ENCODE data around the gene RAB30. TPM values are rescaled to one million over a fixed set of nuclear protein-coding genes. Genes with fewer than 3 reads are reported as not detected.
"Not testable (repeated sequence)": the region's sequence is repeated elsewhere in the genome, so short reads cannot be mapped to it uniquely, and the experiment has no call there.

RAB30 gene
- total RNA-seq, 1 donor from 2014 or later, result 29.1 TPM

DNA sequence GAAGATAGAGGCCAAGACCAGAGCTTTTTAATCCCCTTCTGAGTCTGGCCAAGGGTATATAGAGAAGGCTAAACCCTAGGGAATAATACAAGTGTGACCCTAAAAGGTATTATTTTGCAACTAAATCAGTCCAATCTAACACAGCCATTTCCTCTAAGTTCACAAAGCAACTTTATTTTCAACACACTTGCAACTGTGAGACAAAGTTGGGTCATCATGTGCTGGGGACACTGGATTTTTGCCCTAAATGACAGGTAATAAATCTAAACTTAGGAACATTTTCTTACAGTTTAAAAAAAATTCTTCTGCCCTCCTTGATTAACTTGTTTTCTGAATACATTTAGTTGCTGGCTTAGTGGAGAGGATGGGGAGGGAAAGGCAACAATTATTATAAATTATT lies 91.9 kb downstream of the RAB30 start:
- Mint-ChIP-seq H3K27ac (peak overlapping the region; percentile 34), H3K27me3 (ENCODE audit: low read depth) (no peaks in the 10 kb centered on the region), H3K9me3 (no peaks in the 10 kb centered on the region), H3K4me3 (ENCODE audit: low read depth) (no peak overlapping the region), H3K4me1 (ENCODE audit: low read depth) (peaks cover 44% of the 10 kb centered on the region), H3K36me3 (ENCODE audit: low read depth) (peaks cover 54% of the 10 kb centered on the region)
- intact Hi-C loops (cut with micrococcal nuclease), result loop anchor here (1.0 to 2.0 kb wide), 5 partner anchors 47 to 177 kb away; partner anchors contain the start of genes DDIAS, PCF11 and PRCP
- no peak for DNase-seq (ENCODE audit: low spot score)

DNA sequence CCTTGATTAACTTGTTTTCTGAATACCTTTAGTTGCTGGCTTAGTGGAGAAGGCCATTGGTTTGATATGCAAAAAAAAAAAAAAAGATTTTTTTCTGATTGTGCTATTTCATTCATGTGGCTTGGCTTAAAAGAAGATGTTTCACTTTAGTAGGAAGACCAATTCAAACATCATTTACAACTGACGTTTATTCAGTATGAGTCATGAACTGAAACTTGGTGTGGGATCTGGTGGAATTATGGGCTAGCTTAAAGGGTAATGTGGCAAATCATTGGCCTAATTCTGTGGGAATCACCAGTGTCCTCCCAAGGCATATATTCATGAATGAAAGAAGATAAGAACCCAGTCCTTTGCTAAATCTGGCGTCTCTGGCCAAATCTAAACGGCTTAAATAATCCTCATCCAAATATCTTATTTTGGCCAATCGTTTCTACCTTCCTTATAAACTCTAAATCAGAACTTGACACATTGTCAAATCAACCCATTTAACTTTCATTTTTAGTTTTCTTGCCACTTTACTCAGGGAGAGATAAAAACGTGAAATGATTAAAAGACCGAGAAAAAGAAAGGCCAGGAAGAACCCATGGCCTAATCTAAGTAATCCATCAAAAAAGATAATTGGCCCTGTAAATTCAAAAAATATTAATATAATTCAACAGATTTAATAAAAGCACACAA lies 93.1 kb downstream of the RAB30 start:
- no peak for DNase-seq (ENCODE audit: low spot score)
- H3K36me3 Mint-ChIP-seq (ENCODE audit: low read depth), result peaks cover 45% of the 10 kb centered on the region
- peak overlapping the region; percentile 9 for H3K4me3 Mint-ChIP-seq (ENCODE audit: low read depth)
- H3K4me1 Mint-ChIP-seq (ENCODE audit: low read depth), result peaks cover 42% of the 10 kb centered on the region
- no peaks in the 10 kb centered on the region for H3K9me3 Mint-ChIP-seq
- intact Hi-C loops (cut with micrococcal nuclease), result loop anchor here (1.0 to 2.0 kb wide), 6 partner anchors 17 to 93 kb away; partner anchors contain the start of gene RAB30
- H3K27ac Mint-ChIP-seq, result peak overlapping the region; percentile 73
- H3K27me3 Mint-ChIP-seq (ENCODE audit: low read depth), result no peaks in the 10 kb centered on the region

DNA sequence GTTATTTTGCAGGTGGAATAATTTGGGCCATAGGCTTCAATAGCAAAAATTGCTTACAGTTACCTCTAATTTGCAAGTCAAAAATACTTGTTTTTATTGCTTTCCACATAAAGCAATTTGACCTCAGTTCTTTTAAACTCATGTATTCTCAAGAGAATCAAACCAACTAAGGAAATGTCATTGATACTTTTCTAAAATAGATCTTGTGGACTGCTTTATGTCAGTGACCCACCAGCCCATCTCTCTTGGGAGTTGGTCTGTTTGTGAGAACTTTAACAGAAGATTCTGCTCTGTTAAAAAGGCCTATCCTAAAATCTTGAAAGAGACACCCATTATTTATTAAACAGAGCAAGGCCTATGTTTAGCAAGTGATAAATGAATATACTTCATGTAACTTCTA lies 94.9 kb downstream of the RAB30 start:
- no peaks in the 10 kb centered on the region for H3K9me3 Mint-ChIP-seq
- intact Hi-C loops (cut with micrococcal nuclease), result no loop called here
- peaks cover 39% of the 10 kb centered on the region for H3K36me3 Mint-ChIP-seq (ENCODE audit: low read depth)
- no peak overlapping the region for H3K27ac Mint-ChIP-seq
- H3K27me3 Mint-ChIP-seq (ENCODE audit: low read depth), result no peaks in the 10 kb centered on the region
- DNase-seq (ENCODE audit: low spot score), result no peak
- peaks cover 51% of the 10 kb centered on the region for H3K4me1 Mint-ChIP-seq (ENCODE audit: low read depth)
- H3K4me3 Mint-ChIP-seq (ENCODE audit: low read depth), result no peak overlapping the region

DNA sequence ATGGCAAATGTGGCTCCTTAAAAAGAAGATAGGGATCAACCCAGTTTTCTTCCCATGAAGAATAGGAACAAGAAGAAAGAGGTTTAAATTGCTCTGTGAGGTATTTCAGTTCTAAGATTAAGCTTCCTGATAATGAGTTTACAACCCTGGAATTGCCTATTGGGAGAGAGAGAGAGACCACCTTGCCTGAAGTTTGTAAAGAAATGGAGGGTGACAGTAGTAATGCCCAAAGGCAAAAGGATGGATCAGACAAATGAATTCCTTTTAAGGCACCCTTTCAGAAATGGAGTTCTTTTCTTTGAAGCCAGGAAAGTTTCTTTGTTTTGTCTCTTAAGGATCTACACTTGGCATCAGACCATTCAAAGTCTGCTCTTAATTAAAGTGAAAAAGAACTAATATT lies 95.8 kb downstream of the RAB30 start:
- Mint-ChIP-seq H3K4me3 (ENCODE audit: low read depth) (no peak overlapping the region), H3K27me3 (ENCODE audit: low read depth) (no peaks in the 10 kb centered on the region), H3K9me3 (no peaks in the 10 kb centered on the region), H3K27ac (no peak overlapping the region), H3K4me1 (ENCODE audit: low read depth) (peaks cover 54% of the 10 kb centered on the region), H3K36me3 (ENCODE audit: low read depth) (peaks cover 30% of the 10 kb centered on the region)
- intact Hi-C loops (cut with micrococcal nuclease), result no loop called here
- DNase-seq (ENCODE audit: low spot score), result no peak

DNA sequence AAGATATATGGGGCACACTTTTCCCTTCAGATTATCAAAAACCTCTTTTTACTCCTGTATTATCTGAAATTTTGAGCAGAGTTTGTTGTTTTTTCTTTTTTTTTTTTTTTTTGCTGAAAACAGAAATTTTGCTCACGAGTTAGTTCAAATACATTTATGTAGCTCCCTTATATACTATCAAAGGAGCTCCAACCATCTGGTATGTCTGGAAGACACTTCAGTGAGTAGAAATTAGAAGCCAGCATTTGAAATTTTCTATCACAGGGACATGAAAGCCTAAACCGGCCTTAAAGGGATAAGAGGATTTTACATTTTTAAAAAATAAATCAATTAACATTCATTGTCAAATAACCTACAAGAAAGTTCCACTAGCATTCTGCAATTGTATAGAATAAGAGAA lies 96.8 kb downstream of the RAB30 start:
- Mint-ChIP-seq H3K4me1 (ENCODE audit: low read depth) (peaks cover 45% of the 10 kb centered on the region), H3K27ac (no peak overlapping the region), H3K9me3 (no peaks in the 10 kb centered on the region), H3K36me3 (ENCODE audit: low read depth) (peaks cover 23% of the 10 kb centered on the region), H3K27me3 (ENCODE audit: low read depth) (no peaks in the 10 kb centered on the region), H3K4me3 (ENCODE audit: low read depth) (no peak overlapping the region)
- DNase-seq (ENCODE audit: low spot score), result no peak
- intact Hi-C loops (cut with micrococcal nuclease), result no loop called here

DNA sequence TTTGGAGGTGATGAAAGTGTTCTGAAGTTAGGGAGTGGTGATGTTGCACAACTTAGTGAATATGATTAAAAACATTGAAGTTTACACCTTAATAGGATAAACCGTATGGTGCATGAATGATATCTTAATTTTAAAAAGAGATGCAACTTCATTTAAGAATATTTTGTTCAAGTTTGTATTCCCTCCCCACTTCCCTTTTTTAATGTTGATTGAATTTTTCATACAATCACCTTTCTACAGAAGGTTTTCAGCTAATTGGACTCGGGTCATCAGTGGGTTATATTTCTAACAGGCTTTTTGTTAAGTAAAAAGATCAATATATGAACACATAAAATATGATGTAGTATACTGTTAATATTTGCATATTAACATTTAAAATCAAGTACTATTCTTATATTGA lies 97.6 kb downstream of the RAB30 start:
- intact Hi-C loops (cut with micrococcal nuclease), result no loop called here
- no peak for DNase-seq (ENCODE audit: low spot score)
- Mint-ChIP-seq H3K4me3 (ENCODE audit: low read depth) (no peak overlapping the region), H3K27ac (no peak overlapping the region), H3K27me3 (ENCODE audit: low read depth) (no peaks in the 10 kb centered on the region), H3K36me3 (ENCODE audit: low read depth) (peaks cover 18% of the 10 kb centered on the region), H3K9me3 (no peaks in the 10 kb centered on the region), H3K4me1 (ENCODE audit: low read depth) (peaks cover 38% of the 10 kb centered on the region)

DNA sequence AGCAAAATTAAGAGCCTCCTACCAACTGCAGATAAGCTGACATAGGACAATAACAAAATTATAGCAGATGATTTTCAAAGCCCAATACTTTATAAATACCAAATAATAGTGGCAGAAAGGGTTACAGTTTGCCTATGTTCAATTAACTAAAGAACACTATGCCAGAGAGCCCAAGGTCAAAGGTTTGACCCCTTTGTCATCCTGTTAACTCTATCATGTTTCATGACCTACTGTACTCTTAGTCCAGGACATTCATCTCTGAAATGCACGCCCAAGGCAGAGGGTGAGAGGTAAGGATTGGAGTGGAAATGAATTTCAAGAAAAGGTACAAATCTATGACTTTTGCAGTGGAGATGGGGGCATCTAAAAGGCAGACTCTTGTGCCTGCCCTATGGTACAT lies 99.6 kb downstream of the RAB30 start:
- intact Hi-C loops (cut with micrococcal nuclease), result no loop called here
- Mint-ChIP-seq H3K4me1 (ENCODE audit: low read depth) (peaks cover 20% of the 10 kb centered on the region), H3K27ac (no peak overlapping the region), H3K9me3 (no peaks in the 10 kb centered on the region), H3K36me3 (ENCODE audit: low read depth) (peaks cover 4% of the 10 kb centered on the region), H3K4me3 (ENCODE audit: low read depth) (no peak overlapping the region), H3K27me3 (ENCODE audit: low read depth) (no peaks in the 10 kb centered on the region)
- DNase-seq (ENCODE audit: low spot score), result no peak

DNA sequence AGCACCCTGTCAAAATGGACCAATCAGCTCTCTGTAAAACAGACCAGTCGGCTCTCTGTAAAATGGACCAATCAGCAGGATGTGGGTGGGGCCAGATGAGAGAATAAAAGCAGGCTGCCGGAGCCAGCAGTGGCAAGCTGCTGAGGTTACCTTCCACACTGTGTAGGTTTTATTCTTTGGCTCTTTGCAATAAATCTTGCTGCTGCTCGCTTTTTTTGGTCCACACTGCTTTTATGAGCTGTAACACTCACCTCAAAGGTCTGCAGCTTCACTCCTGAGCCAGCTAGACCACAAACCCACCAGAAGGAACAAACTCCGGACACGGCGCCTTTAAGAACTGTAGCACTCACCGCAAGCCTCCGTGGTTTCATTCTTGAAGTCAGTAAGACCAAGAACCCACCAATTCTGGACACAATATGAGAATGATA lies 100.2 kb downstream of the RAB30 start:
- H3K36me3 Mint-ChIP-seq (ENCODE audit: low read depth); H3K27me3 Mint-ChIP-seq (ENCODE audit: low read depth); intact Hi-C loops (cut with micrococcal nuclease); H3K9me3 Mint-ChIP-seq: not testable (repeated sequence)
- Mint-ChIP-seq H3K4me3 (ENCODE audit: low read depth) (peak overlapping the region; percentile 62), H3K27ac (peak overlapping the region; percentile 33), H3K4me1 (ENCODE audit: low read depth) (peaks cover 22% of the 10 kb centered on the region)
- DNase-seq (ENCODE audit: low spot score), result peak; percentile 30

DNA sequence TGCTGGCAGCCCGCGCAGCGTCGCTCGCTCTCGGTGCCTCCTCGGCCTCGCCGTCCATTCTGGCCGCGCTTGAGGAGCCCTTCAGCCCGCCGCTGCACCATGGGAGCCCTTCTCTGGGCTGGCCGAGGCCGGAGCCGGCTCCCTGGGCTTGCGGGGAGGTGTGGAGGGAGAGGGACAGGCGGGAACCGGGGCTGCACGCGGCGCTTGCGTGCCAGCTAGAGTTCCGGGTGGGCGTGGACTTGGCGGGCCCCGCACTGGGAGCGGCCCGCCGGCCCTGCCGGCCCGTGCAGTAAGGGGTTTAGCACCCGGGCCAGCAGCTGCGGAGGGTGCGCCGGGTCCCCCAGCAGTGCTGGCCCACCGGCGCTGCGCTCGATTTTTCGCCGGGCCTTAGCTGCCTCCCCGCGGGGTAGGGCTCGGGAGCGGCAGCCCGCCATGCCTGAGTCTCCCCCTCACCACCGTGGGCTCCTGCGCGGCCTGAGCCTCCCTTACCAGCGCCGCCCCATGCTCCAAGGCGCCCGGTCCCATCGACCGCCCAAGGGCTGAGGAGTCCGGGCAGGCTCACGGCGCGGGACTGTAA lies 101.1 kb downstream of the RAB30 start:
- DNase-seq (ENCODE audit: low spot score); H3K36me3 Mint-ChIP-seq (ENCODE audit: low read depth); H3K4me3 Mint-ChIP-seq (ENCODE audit: low read depth); H3K27me3 Mint-ChIP-seq (ENCODE audit: low read depth); intact Hi-C loops (cut with micrococcal nuclease); H3K9me3 Mint-ChIP-seq; H3K27ac Mint-ChIP-seq: not testable (repeated sequence)
- peaks cover 23% of the 10 kb centered on the region for H3K4me1 Mint-ChIP-seq (ENCODE audit: low read depth)

DNA sequence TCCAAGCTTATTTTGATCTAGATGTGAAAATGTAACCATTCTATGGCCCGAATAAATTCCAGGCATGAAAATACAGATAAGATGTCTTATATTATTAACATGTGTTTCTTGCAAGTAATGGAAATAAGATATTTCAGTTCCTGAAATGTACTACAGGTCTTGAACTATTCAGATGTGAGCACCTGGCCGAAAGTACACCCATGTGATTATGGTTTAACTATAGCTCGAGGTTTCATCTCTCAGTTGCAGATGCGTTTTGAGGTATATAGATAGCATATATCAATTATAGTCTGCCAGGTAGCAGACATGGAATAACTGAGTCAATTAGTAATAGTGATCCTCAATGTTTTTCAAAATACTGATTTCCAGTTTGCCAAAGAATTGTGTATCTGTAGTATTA lies 101.9 kb downstream of the RAB30 start:
- H3K9me3 Mint-ChIP-seq, result no peaks in the 10 kb centered on the region
- peaks cover 22% of the 10 kb centered on the region for H3K4me1 Mint-ChIP-seq (ENCODE audit: low read depth)
- peaks cover 6% of the 10 kb centered on the region for H3K27me3 Mint-ChIP-seq (ENCODE audit: low read depth)
- no peak overlapping the region for H3K4me3 Mint-ChIP-seq (ENCODE audit: low read depth)
- H3K27ac Mint-ChIP-seq, result no peak overlapping the region
- no peaks in the 10 kb centered on the region for H3K36me3 Mint-ChIP-seq (ENCODE audit: low read depth)
- intact Hi-C loops (cut with micrococcal nuclease), result loop anchor here (1.0 kb wide), 1 partner anchor 10 kb away; no protein-coding TSS in a partner anchor
- DNase-seq (ENCODE audit: low spot score), result no peak

DNA sequence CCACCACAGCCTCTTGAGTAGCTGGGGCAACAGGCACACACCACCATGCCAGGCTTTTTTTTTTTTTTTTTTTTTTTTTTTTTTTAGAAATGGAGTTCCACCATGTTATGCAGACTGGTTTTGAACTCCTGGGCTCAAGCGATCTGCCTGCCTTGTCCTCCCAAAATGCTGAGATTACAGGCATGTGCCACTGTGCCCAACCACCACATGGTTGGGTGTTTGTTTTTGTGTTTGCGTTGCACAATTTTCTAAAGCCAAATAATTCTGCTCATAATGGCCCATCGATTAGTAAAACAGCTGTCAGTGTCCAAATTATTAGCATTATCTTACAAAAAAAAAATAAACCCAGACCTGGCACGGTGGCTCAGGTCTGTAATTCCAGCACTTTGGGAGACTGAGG lies 104.3 kb downstream of the RAB30 start:
- Mint-ChIP-seq H3K4me1 (ENCODE audit: low read depth) (peaks cover 22% of the 10 kb centered on the region), H3K4me3 (ENCODE audit: low read depth) (no peak overlapping the region), H3K27ac (no peak overlapping the region), H3K27me3 (ENCODE audit: low read depth) (peaks cover 10% of the 10 kb centered on the region), H3K36me3 (ENCODE audit: low read depth) (peaks cover 3% of the 10 kb centered on the region), H3K9me3 (peaks cover 6% of the 10 kb centered on the region)
- intact Hi-C loops (cut with micrococcal nuclease), result no loop called here
- no peak for DNase-seq (ENCODE audit: low spot score)

DNA sequence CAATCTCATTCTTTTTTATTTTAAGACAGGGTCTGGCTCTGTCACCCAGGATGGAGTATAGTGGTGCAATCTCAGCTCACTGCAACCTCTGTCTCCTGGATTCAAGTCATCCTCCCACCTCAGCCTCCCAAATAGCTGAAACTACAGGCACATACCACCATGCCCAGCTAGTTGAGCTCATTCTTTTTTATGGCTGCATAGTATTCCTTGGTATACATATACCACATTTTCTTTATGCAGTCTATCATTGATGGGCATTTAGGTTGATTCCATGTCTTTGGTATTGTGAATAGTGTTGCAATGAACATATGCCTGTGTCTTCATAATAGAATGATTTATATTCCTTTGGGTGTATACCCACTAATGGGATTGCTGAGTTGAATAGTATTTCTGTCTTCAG lies 109.7 kb downstream of the RAB30 start:
- DNase-seq (ENCODE audit: low spot score); H3K4me3 Mint-ChIP-seq (ENCODE audit: low read depth); H3K36me3 Mint-ChIP-seq (ENCODE audit: low read depth); intact Hi-C loops (cut with micrococcal nuclease); H3K27ac Mint-ChIP-seq: not testable (repeated sequence)
- H3K9me3 Mint-ChIP-seq, result peaks cover 13% of the 10 kb centered on the region
- peaks cover 10% of the 10 kb centered on the region for H3K27me3 Mint-ChIP-seq (ENCODE audit: low read depth)
- H3K4me1 Mint-ChIP-seq (ENCODE audit: low read depth), result peaks cover 44% of the 10 kb centered on the region

DNA sequence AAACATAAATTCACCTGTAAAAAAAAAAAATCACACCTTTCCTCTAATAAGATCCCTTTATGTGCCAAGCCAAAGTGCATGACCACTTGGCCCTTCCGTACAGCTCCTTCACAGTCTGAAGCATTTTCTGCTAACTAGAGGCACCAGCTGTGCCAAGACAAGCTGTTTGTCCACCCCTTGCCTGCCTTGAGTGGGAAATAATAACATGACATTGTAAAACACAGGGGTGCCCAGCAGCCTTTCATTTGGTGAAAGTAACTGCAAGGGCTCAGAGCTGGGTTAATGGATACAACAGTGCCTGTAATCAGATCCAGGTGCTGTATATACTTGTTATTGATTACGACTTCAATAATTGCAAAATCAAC lies 110.9 kb downstream of the RAB30 start:
- DNase-seq (ENCODE audit: low spot score), result no peak
- H3K9me3 Mint-ChIP-seq, result peaks cover 20% of the 10 kb centered on the region
- intact Hi-C loops (cut with micrococcal nuclease), result loop anchor here (1.0 kb wide), 6 partner anchors 9 to 111 kb away; partner anchors contain the start of gene RAB30
- peaks cover 8% of the 10 kb centered on the region for H3K27me3 Mint-ChIP-seq (ENCODE audit: low read depth)
- peaks cover 48% of the 10 kb centered on the region for H3K4me1 Mint-ChIP-seq (ENCODE audit: low read depth)
- H3K36me3 Mint-ChIP-seq (ENCODE audit: low read depth), result peaks cover 14% of the 10 kb centered on the region
- peak overlapping the region; percentile 34 for H3K4me3 Mint-ChIP-seq (ENCODE audit: low read depth)
- peak overlapping the region; percentile 31 for H3K27ac Mint-ChIP-seq

Measured in activated T-helper 2 cell treated with anti-CD3 and anti-CD28 coated beads, Interferon-gamma antibody, Interleukin-2, Interleukin-4, amounts not matched to agents 10 μg/mL and 5 μg/mL and 100 μg/mL, durations not matched to agents 14 hours and 24 hours and 36 hours (primary cell).